HepG2 (cell line): ENCODE measurements around the gene TMEM107. TPM values are rescaled to one million over a fixed set of nuclear protein-coding genes. Genes with fewer than 3 reads are reported as not detected.
A peak's percentile ranks its signal among the peaks of the same experiment; 100 is the strongest.

Experiments
- ATF7 ChIP-seq, 2 experiments: fragments of 450-650 bp in 1 of 2; sonication (generic) in 1 of 2; formaldehyde crosslinking in 1 of 2; IDR thresholded peaks; 2 replicates each; pipeline versions ENCODE4 v1.4.0 to v1.6.1; 2016 to 2020; ENCODE audit warnings: antibody characterized with exemption in 1 of 2, mild to moderate bottlenecking in 1 of 2, missing genetic modification reagents in 1 of 2
- DBP ChIP-seq: sonication (generic); formaldehyde crosslinking; IDR thresholded peaks from 2 replicates; pipeline ENCODE4 v1.4.0; 2020; ENCODE audit warnings: missing genetic modification reagents; ENCODE audit errors: not compliant biosample characterization
- DPF2 ChIP-seq: sonication (generic); formaldehyde crosslinking; IDR thresholded peaks from 2 replicates; pipeline ENCODE4 v1.4.0; 2020; ENCODE audit warnings: mild to moderate bottlenecking, low read depth, missing genetic modification reagents, borderline replicate concordance
- ELK4 ChIP-seq: sonication (generic); formaldehyde crosslinking; IDR thresholded peaks from 2 replicates; pipeline ENCODE4 v1.9.0; 2021; ENCODE audit warnings: missing genetic modification reagents, borderline replicate concordance
- HDAC2 ChIP-seq: sonication (generic); formaldehyde crosslinking; IDR thresholded peaks from 2 replicates; pipeline ENCODE4 v1.4.0; 2020; ENCODE audit warnings: missing genetic modification reagents
- RERE ChIP-seq: IDR thresholded peaks from 2 replicates; pipeline ENCODE4 v1.6.1; 2016; ENCODE audit warnings: low read depth, missing genetic modification reagents, missing compliant biosample characterization
- RFXANK ChIP-seq: IDR thresholded peaks from 2 replicates; pipeline ENCODE4 v1.6.1; 2016
- ZBTB37 ChIP-seq: sonication (generic); formaldehyde crosslinking; IDR thresholded peaks from 2 replicates; pipeline ENCODE4 v1.4.0; 2020; ENCODE audit warnings: mild to moderate bottlenecking, missing genetic modification reagents
- ZGPAT ChIP-seq: IDR thresholded peaks from 2 replicates; pipeline ENCODE4 v1.6.1; 2016; ENCODE audit warnings: mild to moderate bottlenecking
- ZNF317 ChIP-seq: sonication (generic); formaldehyde crosslinking; IDR thresholded peaks from 2 replicates; pipeline ENCODE4 v1.5.0; 2020; ENCODE audit warnings: mild to moderate bottlenecking, missing genetic modification reagents
- ZNF710 ChIP-seq: sonication (generic); formaldehyde crosslinking; IDR thresholded peaks from 2 replicates; pipeline ENCODE4 v1.5.0; 2020; ENCODE audit warnings: mild to moderate bottlenecking, missing genetic modification reagents, borderline replicate concordance
- ZNF75D ChIP-seq: sonication (generic); formaldehyde crosslinking; IDR thresholded peaks from 2 replicates; pipeline ENCODE4 v1.8.1; 2023; ENCODE audit warnings: missing genetic modification reagents, mild to moderate bottlenecking, borderline replicate concordance
- polyA plus RNA-seq, 8 experiments: library from polyadenylated mRNA; depleted of rRNA in 3 of 8; stranded (reverse) in 7 of 8; unstranded in 1 of 8; fragments of >200 nt; fragmentation: Illumina TruSeq in 4 of 8; extraction: Trizol in 4 of 8; gene quantifications; 2 replicates each; pipeline versions ENCODE4 v1.2.1 to v1.2.3, GENCODE V29; 2011 to 2016; ENCODE audit warnings: low read depth in 4 of 8, missing spikeins in 1 of 8, mixed read lengths in 1 of 8; ENCODE audit not compliant: insufficient read depth in 1 of 8
- total RNA-seq, 5 experiments: library from RNA; depleted of rRNA; stranded (reverse); fragments of >200 nt; fragmentation: Illumina TruSeq; extraction: Trizol; gene quantifications; 2 replicates each; pipeline ENCODE4 v1.2.3, GENCODE V29; 2016; ENCODE audit warnings: low read depth in 1 of 5

TMEM107 gene
- total and polyA plus RNA-seq, 2 of the 13 experiments (the other 11 are each of a cell fraction or from before 2014, with no cell fraction given): 7.2 to 15.3 TPM

GRCh38 chr17:8212312-8213180 is 36.4 kb upstream of the TMEM107 start (continued):
- TF ChIP-seq RFXANK (CRISPR knock-in tag) (no peak), DPF2 (CRISPR knock-in tag) (no peak), ZNF710 (peak; percentile 70; the same call in 1 of the 2 replicates), DBP (CRISPR knock-in tag) (no peak), RERE (CRISPR knock-in tag) (0 out of 2 replicates have a peak, but pooled peaks have one; percentile 47), ATF7 (IDR thresholded peaks at IDR 0.05) (no peak), ATF7 (CRISPR knock-in tag; IDR thresholded peaks at IDR 0.05) (no peak), ZNF317 (peak; percentile 45), ZNF75D (CRISPR knock-in tag) (no peak), ELK4 (CRISPR knock-in tag) (no peak), ZGPAT (CRISPR knock-in tag) (peak; percentile 68), HDAC2 (peak; percentile 79; the same call in 1 of the 2 replicates), ZBTB37 (CRISPR knock-in tag) (0 out of 2 replicates have a peak, but pooled peaks have one; percentile 35)
